ENCODE data around the gene STOML2.
"Not testable (repeated sequence)": the region's sequence is repeated elsewhere in the genome, so short reads cannot be mapped to it uniquely, and the experiment has no call there.

Gene STOML2, protein sequence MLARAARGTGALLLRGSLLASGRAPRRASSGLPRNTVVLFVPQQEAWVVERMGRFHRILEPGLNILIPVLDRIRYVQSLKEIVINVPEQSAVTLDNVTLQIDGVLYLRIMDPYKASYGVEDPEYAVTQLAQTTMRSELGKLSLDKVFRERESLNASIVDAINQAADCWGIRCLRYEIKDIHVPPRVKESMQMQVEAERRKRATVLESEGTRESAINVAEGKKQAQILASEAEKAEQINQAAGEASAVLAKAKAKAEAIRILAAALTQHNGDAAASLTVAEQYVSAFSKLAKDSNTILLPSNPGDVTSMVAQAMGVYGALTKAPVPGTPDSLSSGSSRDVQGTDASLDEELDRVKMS

DNA sequence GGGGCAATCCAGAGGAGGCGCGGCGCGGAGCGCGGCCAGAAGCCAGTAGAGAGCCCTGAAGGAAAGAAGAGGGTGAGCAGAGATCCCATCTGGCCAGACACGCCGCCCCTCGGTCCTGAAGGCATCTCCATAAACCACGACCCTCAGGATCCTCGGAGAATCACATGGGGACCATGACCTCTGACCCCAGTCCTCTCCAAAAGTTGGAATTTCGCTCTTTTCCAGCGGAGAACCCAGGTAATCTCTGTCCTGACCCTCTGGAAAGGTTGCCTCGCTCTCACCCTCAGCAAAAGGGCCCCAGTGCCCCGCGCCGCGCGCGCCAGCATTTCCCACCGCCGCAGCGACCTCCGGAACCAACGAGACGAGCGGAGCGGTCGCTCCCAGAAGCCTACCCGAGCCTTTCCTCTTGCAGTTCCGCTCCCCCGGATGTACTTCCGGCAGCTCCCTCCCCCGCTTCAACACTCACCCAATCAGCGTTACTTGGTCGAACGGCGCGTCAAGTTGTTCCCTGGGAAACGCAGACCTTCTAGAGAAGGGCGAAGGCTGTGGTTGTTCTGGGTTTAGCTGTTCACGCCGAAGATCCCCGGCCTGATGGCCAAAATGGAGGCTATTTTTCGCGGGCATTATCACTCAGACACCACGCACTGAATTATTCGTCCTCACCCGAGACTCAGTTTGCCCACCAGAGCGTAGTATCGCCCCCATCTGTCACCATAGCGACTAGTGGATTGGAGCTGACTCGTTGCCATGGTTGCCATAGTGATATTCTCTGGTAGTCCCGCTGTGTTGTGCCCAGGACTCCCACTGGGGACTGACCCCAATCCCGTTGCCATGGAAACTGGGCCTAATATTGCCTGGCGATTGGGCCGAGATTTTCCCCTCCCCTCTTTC is at the start of gene STOML2:
TSS of gene STOML2 (minus strand) at position 363 of the 891 bp plus-strand sequence. CDS start at position 326, 37 bp downstream.
- peak; percentile 98 for DNase-seq

DNA sequence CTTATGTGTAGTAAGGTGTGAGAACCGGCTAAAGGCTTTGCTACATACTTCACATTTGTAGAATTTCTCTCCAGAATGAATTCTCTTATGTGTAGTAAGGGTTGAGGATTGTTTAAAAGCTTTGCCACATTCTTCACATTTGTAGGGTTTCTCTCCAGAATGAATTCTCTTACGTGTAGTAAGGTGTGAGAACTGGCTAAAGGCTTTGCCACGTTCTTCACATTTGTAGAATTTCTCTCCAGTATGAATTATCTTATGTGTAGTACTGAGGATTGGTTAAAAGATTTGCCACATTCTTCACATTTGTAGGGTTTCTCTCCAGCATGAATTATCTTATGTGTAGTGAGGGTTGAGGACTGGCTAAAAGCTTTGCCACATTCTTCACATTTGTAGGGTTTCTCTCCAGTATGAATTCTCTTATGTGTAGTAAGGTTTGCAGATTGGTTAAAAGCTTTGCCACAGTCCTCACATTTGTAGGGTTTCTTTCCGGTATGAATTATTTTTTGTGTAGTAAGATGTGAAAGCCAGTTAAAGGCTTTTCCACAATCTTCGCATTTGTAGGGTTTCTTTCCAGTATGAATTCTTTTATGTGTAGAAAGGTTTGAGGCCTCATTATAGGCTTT is 45.1 kb upstream of the STOML2 start:
- DNase-seq: not testable (repeated sequence)

DNA sequence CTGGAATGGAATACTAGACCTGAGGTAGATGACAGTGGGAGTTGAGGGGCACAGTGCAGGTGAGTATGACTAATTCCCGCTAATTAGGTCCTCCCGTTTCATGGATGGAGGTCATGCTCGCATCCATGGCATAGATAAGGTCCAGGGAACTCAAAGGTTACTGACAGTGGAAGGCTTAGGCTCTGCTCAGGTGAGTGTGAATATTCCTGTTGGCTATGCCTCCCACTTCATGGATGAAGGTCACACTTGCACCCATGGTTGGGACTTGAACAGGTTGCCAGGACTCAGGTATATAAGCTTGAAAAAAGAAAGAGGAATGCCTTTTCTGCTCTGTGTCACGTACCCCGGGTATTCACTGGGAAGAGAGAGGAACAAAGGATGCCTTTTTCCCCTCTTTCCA is 39.1 kb upstream of the STOML2 start:
- DNase-seq: no peak

DNA sequence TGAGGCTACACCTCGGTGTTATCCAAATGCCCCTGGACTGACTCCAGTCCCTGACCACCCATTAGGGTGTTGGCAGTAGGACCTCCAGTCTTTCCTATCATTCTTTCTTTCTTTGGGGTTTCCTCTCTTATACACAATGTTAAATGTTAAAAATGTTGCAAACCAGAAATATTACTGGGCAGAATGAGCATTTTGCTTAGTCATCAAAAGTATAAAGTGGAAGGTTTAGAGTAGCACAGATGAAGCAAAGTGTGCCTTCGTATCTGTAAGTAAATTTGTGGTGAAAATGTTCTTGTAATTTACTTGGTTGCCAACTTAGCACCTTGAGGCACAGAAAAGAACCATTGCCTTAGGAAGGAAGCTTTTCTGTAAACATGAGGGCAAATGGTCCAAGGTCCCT is 37.2 kb upstream of the STOML2 start:
- DNase-seq: no peak

DNA sequence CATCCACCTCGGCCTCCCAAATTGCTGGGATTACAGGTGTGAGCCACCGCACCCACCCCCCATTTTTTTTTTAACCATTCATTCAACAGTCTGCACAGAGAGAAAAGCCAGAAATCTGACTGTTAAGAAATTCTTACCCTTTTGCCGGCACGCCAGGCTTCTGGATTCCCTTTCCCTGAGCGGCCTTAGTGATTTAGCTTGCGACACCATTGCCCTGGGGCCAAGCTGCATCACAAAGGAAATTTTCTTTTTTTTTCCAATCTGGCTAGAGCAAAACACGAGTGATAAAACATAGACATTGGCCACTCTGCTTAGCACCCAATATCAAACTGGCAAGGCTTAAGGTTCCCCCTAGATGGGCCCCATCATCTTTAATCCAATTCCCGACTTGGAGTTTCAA is 33.9 kb upstream of the STOML2 start:
- no peak for DNase-seq

DNA sequence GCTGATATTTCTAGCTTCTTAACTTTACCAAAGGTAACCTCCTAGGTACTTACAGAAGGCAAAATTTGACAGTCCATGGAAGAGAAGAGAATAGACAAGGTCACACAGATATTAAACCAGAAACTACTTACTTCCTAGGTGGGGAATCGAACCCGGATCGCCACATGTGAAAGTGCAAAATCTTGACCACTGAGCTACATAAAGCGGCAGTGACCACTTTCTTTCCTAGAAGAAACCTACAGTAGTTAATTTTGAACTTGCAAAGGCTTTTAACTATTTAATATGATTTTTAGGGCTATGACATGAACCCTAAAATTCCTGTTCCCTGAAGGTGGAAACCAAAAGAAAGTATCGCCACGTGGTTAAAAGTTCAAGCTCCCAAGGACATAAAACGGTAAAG is 33.1 kb upstream of the STOML2 start:
- no peak for DNase-seq

DNA sequence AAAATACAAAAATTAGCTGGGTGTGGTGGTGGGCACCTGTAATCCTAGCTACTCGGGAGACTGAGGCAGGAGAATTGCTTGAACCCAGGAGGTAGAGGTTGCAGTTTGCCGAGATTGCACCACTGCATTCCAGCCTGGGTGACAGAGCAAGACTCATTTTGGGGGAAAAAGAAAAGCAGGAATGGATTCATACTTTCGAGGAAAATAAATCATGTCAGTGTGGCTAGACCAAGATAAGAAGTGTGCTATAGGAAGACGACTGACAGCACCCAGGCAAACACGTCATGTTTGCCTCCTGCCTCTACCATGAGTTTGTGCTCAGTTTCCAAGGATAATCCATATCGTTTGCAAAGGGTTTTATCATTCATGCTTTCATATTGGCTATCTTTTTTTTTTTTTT is 32.0 kb upstream of the STOML2 start:
- no peak for DNase-seq

DNA sequence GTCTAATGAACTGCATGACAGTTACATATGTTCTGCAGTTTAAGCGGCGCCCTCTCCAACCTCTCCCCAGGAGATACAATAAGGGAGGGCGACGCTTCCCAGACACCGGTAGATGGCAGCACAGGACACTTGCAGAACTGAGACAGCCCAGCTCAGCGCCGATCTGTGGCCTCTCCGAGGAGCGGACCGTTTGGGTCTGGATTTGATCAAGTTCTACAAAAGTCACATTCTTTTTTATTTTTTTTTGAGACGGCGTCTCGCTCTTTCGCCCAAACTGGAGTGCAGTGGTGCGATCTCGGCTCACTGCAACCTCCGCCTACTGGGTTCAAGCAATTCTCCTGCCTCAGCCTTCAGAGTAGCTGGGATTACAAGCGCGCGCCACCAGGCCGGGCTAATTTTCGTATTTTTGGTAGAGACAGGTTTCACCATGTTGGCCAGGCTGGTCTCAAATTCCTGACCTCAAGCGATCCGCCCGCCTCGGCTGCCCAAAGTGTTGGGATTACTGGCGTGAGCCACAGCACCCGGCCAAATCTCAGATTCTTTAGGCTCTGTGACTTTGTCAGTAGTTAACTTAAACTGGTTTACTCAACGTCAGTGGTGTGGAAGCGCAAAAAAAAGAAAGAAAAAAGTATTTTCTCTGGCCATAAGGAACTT is 14.1 kb upstream of the STOML2 start:
- peak; percentile 95 for DNase-seq

DNA sequence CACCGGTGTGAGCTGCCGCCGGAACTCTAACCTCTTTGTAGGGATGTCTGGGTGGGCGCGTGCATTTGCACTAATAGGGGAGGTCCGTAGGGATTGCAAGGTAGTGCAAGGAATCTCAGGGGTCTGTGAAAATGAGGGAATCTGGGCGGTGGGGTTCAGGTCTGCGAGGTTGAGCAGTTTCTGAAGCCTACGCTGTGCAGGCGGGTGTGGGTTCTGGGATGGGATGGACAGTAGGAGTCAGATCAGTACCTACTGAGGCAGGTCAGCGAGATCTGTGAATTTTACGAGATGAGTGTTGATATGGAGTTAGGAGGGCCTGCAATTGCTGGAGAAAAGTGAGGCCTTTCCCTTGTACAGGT is 13.6 kb upstream of the STOML2 start:
- no peak for DNase-seq

DNA sequence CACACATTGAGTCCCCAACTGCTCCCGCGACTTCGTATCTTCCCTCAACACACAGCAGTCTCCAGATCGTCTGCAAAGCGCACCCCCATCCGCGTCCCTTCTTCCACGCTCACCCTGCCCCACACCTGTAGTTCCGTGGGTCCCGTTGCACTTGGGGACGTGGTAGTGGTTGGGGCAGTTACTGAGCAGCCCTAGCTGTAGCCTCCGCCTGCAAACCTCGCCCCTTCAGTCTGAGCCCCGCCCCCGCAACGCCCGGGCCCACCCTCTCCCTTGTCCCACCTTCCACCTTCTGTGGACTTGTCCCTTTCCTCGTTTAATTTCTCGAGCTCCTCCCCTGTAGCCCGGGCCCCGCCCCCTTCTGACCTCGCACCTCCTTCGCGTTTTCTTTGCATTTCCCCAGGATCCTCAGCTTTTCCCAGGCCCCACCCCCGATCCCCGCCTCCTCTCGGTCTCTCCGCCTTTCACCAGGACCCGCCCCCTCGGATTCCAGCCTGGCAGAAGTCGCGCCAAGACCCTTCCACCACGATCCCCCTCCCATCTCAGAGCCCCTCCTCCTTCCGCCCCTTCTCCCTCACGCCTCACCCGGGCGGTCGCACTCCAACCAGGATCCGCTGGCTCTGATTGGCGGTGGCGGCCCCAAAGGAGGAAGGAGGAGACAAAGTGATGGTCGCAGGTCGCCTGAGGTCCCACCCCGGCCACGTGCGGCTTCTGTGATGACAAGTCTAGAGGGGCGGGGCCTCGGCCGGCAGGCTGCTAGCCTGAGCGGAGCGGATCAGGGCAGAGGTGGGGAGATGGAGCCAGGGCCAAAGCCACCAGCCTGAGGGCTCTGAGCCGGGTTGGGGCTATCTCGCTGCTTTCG is 13.0 kb upstream of the STOML2 start, which contains the start of gene ATOSB:
TSS of gene ATOSB (minus strand) at position 183 of the 859 bp plus-strand sequence. CDS start 7,588 bp downstream, outside the sequence.
- peak; percentile 98 for DNase-seq

DNA sequence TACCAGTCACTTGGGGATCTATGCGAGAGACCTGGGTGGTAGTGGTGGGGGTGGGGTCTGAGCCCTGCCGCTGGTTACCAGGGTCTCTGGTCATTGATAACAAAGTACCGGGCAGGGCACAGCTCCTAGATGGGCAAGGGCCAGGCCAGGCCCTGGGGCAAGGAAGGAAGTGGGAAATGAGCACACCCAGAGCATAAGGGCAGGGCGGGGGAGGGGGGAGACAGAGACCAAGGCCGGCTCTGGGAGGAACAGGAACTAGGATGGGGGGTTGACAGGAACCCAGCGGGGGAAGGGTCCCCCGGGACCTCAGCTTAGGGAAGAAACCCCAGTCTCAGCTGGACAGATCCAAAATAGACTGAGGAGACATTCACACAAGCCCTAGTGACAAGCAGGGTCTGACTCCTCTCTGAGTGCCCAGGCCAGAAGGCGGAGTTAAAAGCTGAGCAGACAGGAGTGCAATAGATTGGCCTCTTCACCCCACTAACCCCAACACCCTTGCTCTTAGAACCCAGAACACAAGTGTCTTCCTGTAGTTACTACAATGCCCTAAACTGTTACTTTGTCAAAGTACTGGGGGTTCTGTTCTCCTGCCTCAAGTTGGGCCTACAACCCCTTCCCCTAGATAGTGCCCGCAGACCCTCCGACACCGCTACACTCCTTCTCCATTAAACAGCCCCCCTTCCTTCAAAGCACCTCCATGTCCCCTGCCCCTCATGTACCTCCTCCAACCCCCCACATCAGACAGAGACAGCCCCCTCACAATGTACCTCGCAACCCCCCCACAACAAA is 12.1 kb upstream of the STOML2 start:
- peak; percentile 60 for DNase-seq

DNA sequence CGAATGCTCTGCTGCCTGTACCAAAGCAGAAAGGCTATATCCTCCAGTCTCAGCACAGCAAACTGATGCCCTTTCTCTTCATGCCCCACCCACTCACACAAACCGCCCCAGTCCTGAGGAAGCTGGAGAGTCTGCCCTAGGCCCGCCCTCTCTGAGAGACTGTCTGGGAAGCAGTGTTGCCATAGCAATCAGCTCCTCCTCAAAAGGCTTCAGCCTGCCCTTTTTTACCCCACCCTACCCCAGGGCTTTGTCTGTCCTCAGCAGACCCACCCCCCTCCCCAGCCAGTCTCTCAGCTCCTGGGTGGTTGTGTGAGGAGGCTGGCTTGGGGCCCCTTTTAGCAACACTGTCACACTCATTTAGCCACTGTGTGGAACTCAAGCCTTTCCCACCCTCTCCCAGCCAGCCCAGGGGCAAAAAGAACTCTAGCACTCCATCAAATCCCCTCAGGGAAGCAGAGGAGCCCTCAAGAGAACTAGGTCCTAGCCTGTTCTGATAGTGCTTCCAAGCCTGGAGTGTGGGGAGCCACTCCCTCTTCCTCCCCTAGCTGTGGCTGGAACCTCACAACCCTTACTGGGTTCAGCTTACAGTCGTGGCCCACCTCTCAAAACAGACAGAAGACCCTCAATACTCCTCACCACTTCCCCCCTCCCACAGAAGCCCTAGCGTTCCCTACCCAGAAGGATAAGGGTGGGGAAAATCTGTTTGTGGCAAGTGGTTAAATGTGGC is 11.3 kb upstream of the STOML2 start:
- DNase-seq: peak; percentile 96

DNA sequence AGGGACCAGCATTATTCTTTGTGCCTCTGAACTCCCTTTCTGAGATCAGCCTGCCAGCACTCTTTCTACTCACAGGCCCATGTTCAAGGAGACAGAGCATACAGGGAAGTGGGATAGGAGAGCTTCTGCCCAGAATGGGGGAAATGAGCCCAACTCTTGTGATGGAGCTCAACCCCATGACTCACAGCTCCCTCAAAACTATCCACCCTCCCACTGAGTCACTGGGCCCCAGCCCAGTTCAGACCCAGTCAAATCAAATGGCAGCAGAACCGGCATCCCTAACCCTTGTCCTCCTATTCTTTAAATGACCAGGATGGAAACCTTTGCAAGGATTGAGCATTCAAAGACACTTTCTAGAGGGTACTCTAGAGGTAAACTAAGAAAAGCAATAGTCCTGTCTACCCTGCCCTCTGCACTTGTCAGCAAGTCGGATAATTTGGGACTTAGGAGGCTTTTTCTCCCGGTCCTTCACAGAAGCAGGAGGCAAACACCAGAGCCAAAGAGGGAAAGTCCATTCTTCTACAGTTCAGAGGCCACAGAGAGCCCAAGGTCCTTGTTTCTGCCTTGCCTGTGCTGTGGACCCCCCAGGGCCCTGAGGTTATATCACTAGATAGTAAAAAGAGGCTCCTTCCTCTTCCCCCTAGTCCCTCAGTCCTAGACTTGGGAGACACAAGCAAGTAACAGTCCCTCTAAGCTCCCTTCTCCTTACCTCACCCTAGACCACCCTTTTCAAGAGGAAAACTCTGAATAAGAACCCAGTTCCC is 9.5 kb upstream of the STOML2 start:
- peak; percentile 86 for DNase-seq

DNA sequence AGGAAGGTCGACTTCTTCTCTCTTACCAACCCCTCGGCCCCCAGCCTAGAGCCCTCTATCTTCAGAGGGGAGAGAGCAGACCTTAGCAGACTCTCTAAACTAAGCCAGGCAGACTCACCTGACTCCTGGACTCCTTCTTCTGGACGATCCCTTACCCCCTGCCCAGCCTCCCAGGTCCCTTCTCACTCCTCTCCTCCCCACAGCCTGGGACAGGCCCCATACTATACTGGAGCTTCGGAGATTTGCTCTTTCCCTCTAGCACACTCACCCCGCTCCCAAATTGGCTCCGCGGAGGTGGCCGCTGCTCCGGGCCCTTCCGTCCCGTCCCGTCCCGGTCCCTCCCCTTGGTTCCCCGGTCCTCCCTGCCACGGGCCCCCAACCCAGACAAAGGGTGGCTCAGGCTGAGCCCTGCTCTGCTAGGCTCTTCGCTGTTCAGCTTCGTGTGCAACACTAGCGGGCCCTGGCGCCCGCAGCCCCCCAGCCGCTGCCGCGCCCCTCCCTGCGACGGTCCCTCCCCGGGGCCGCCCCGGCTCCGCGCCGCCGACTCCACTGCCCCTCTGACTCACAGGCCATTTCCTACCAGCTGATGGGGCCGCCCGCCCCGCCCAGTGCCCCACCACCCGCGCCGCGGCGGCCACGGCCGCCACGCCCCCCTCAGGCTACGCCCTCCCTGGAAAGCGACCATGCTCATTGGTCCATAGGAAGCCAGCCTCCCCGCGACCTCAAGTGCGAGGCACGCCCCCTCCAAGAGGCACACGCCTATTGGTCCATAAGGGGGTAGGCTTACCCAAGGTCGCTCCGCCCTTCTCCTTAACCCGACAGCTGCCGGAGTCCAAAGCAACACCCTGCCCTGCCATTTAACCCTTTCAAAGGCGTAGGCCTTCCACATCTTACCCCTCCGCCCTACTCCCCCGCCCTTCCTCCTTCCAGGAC is 8.3 kb upstream of the STOML2 start:
- peak; percentile 99 for DNase-seq

DNA sequence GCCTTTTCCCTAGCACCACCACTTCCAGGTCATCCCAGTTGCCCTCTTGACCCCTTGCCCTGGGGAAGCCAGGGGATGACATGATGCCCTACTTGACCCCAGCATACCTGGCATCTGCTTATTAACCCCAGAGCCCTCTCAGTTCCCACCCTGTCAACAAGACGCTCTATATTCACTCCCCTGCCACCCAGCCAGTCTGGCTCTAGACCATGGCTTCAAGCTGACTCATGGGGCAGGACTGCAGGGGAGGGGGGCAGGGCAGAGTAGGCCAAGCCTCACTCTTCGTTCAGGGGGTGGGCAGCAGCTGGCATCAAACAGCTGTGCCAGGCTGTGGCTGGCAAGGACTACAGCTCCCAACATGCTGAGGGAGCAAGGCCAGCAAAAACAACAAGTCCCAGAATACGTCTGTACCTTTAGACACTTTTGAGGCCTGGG is 7.4 kb upstream of the STOML2 start:
- peak; percentile 67 for DNase-seq

DNA sequence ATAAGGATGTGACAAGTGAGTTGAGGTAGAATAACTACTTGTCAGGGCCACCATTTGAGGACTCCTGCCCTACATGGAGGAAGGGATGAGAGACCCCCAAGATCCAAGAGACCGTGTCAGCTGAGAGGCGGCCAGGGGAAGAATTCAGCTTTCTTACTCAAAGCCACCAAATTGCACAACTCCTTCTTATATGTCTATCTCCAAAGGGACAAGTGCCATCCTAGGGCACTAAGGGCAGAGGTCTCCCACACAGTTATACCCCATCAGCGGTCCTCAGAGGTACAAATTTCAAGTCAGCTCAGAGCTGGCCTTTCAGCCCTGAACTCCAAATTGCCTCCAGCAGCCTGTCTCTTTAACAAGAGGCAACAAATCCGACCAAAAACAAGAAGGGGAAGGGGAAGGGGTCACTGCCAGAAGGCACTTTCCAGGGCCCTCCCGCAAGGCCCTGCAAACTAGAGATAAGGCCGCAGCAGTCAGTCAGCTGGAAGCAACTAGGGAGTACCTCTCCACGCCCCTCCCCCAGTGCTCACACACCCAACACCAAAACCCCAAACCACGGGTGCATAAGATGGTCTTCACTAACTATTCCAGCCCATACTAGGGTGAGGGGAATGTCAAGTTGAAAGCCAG is 6.1 kb upstream of the STOML2 start:
- DNase-seq: no peak

DNA sequence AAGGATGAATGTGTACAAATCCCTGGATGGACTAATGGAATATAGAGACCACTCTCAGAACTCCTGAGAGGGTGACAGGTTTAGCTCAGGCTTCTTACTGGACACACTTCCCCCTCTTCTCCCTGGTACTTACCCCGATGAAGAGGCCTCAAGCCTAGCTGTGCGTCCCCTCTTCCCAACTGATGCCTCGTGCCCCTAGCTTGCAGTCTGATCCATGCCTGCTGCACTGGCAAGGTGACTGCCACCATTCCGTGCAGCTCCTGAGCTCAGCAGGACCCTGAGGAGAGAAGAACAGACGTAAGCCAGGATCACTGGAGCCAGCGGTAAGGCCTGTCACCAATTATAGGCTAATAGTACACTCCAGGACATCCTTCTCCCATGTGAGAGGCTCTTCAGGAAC is 5.5 kb upstream of the STOML2 start:
- DNase-seq: no peak
